ENCODE measurements around the gene RNPS1. TPM values are rescaled to one million over a fixed set of nuclear protein-coding genes. Genes with fewer than 3 reads are reported as not detected.
A peak's percentile ranks its signal among the peaks of the same experiment; 100 is the strongest.

Gene RNPS1
- total RNA-seq, 3 donors from 2014 or later (not counting 1 experiment from before 2014, with no cell fraction given), result 269 to 284 (median 273) TPM

GRCh38 chr16:2204416-2205103, 63.4 kb downstream of the RNPS1 start:
- H3K9me3 ChIP-seq (ENCODE audit: control insufficient read depth, insufficient read depth, low read length), result no peaks in the 10 kb centered on the region
- peaks cover 0 to 9% of the 10 kb centered on the region in 2 donors for H3K27me3 Mint-ChIP-seq (ENCODE audit: low read depth in 2 of 2)
- WGBS (ENCODE audit: insufficient coverage), result 87% methylated on average over 13 of the region's 13 CpGs
- peak overlapping the region; percentile 82 for H3K4me3 Mint-ChIP-seq
- peak overlapping the region; percentile 88 for H3K4me3 ChIP-seq (ENCODE audit: low read length)
- intact Hi-C loops (cut with micrococcal nuclease), result no loop called here
- H3K9me3 Mint-ChIP-seq, result no peaks in the 10 kb centered on the region
- peak overlapping the region; percentile 80 to 88 for H3K27ac Mint-ChIP-seq
- peaks cover 26% of the 10 kb centered on the region for H3K36me3 ChIP-seq (ENCODE audit: control insufficient read depth, insufficient read depth, low read length)
- peaks cover 19% of the 10 kb centered on the region for H3K4me1 ChIP-seq (ENCODE audit: control insufficient read depth, insufficient read depth, low read length)
- H3K4me1 Mint-ChIP-seq, result peaks cover 19 to 28% of the 10 kb centered on the region in 2 donors
- H3K27me3 ChIP-seq (ENCODE audit: control insufficient read depth, insufficient read depth, low read length), result no peaks in the 10 kb centered on the region
- TF ChIP-seq CTCF (IDR thresholded peaks at IDR 0.05), result no peak
- DNase-seq (no peak), ATAC-seq (no peak)
- no peaks in the 10 kb centered on the region for H3K36me3 Mint-ChIP-seq
- peak overlapping the region; percentile 95 for H3K27ac ChIP-seq (ENCODE audit: low read length)

Other genes with a start within 250 kb of the RNPS1 start
- under 1 TPM in 1 of 3 donors, not detected in 2; 0.80 TPM for gene NPW, start 248.3 kb downstream of the RNPS1 start, total RNA-seq
- 1 to 10 TPM; 4.3 to 7.1 (median 5.6) TPM for gene NHERF2, start 241.2 kb downstream of the RNPS1 start, total RNA-seq
- gene NTHL1, start 220.3 kb downstream of the RNPS1 start, total RNA-seq, result 10 to 100 TPM in 1 of 3 donors, 1 to 10 TPM in 2; 8.7 to 12.9 (median 9.7) TPM
- gene TSC2, start 220.1 kb downstream of the RNPS1 start, total RNA-seq, result 100 to 1,000 TPM; 135 to 197 (median 161) TPM
- gene PKD1, start 132.2 kb downstream of the RNPS1 start, total RNA-seq, result 100 to 1,000 TPM in 1 of 3 donors, 10 to 100 TPM in 2; 87.0 to 105 (median 99.1) TPM
- under 1 TPM in 2 of 3 donors, not detected in 1; 0.27 to 0.28 TPM for gene RAB26, start 119.5 kb downstream of the RNPS1 start, total RNA-seq
- gene TRAF7, start 112.3 kb downstream of the RNPS1 start, total RNA-seq, result 10 to 100 TPM; 29.3 to 39.1 (median 37.3) TPM
- gene CASKIN1, start 71.5 kb downstream of the RNPS1 start, total RNA-seq, result not detected
- gene MLST8, start 62.7 kb downstream of the RNPS1 start, total RNA-seq, result 10 to 100 TPM; 19.7 to 30.2 (median 27.8) TPM
- 1 to 10 TPM; 3.2 to 5.2 (median 3.6) TPM for gene BRICD5, start 57.3 kb downstream of the RNPS1 start, total RNA-seq
- gene PGP, start 53.3 kb downstream of the RNPS1 start, total RNA-seq, result 10 to 100 TPM in 2 of 3 donors, 1 to 10 TPM in 1; 9.7 to 12.8 (median 12.4) TPM
- gene E4F1, start 44.5 kb downstream of the RNPS1 start, total RNA-seq, result 10 to 100 TPM; 43.6 to 45.7 (median 45.7) TPM
- gene DNASE1L2, start 31.7 kb downstream of the RNPS1 start, total RNA-seq, result 1 to 10 TPM in 1 of 3 donors, under 1 TPM in 2; 0.19 to 1.4 (median 0.77) TPM
- 10 to 100 TPM; 14.6 to 19.2 (median 19.0) TPM for gene ECI1, start 16.5 kb downstream of the RNPS1 start, total RNA-seq
- 10 to 100 TPM; 12.2 to 17.5 (median 16.6) TPM for gene ABCA3, start 72.6 kb upstream of the RNPS1 start, total RNA-seq
- 10 to 100 TPM in 1 of 3 donors, 1 to 10 TPM in 2; 7.5 to 14.2 (median 8.4) TPM for gene CCNF, start 161.3 kb upstream of the RNPS1 start, total RNA-seq
- gene TEDC2, start 192.0 kb upstream of the RNPS1 start, total RNA-seq, result 1 to 10 TPM in 1 of 3 donors, under 1 TPM in 2; 0.47 to 2.2 (median 0.55) TPM
- gene NTN3, start 203.2 kb upstream of the RNPS1 start, total RNA-seq, result not detected
- 10 to 100 TPM in 2 of 3 donors, 1 to 10 TPM in 1; 7.2 to 13.0 (median 10.9) TPM for gene TBC1D24, start 207.0 kb upstream of the RNPS1 start, total RNA-seq
- gene ATP6V0C, start 245.8 kb upstream of the RNPS1 start, total RNA-seq, result 100 to 1,000 TPM; 183 to 242 (median 217) TPM

All from natural killer cell (primary cell).